Measurements from ENCODE around the gene CLTA.
"Not testable (repeated sequence)": the region's sequence is repeated elsewhere in the genome, so short reads cannot be mapped to it uniquely, and the experiment has no call there.

Gene CLTA

DNA sequence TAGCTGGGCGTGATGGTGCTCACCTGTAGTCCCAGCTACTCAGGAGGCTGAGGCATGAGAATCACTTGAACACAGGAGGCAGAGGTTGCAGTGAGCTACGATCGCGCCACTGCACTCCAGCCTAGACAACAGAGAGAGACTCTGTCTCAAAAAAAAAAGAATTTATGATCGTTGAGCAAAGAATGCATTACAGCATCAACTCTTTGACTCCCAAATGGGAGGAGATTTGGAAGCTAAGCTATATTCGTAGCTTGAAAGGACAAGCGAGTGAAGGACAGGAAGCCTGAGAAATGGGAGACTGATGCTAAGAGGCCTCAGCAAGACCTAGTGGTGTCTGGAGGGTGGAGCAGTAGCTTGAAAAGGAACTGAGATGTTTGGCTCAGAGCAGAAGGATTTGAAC is 31.8 kb upstream of the CLTA start:
- DNase-seq (ENCODE audit: low spot score): no peak

GRCh38 chr9:36159509-36159908 is 31.2 kb upstream of the CLTA start:
- DNase-seq (ENCODE audit: low spot score): not testable (repeated sequence)

DNA sequence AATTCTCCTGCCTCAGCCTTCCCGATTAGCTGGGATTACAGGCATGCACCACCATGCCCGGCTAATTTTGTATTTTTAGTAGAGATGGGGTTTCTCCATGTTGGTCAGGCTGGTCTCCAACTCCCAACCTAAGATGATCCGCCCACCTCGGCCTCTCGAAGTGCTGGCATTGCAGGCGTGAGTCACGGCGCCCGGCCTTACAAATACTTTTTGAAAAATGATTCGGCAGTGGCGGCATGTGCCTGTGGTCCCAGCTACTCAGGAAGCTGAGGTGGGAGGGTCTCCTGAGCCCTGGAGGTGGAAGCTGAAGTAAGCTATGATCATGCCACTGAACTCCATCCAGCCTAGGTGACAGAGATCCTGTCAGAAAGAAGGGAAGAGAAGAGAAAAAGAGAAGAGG is 30.6 kb upstream of the CLTA start:
- not testable (repeated sequence) for DNase-seq (ENCODE audit: low spot score)

GRCh38 chr9:36161187-36161586 is 29.5 kb upstream of the CLTA start:
- peak; percentile 55 for DNase-seq (ENCODE audit: low spot score)

GRCh38 chr9:36162211-36162738 is 28.4 kb upstream of the CLTA start:
- no peak for DNase-seq (ENCODE audit: low spot score)

DNA sequence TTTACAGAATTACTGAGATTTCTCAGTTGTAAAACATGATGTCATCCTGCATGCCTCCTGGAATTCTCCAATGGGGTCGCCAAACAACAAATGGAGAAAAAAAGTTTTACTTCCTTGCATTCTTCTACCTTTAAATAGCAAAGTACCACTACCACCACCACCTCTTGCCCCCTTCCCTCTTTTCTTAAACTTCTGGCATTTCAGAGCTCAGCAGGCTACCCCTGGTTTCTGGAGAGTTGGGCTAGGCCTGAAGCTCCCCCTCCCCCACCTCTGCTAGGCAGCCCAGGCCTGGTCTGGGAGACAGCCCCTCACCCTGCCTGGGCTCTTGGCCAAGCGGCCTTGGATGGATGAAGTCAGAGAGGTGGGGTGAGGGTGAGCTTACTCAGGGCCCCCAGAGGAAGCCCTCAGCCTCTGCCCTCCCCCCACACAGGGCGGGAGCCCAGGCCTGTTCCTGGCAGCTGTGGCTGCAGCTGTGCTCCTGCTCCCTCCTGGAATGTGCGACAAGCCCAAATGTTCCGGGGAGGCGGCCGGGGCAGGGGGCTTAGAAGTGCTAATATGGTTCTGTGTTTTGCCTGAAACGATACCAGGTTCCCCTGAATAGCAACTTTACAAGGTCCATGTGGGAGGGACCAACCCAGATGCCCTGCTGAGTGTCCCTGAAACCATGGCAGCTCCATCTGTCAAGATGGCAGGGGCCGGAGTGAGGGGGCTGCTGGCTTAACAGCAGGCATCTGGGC is 27.5 kb upstream of the CLTA start:
- peak; percentile 10 for DNase-seq (ENCODE audit: low spot score)

GRCh38 chr9:36163786-36164170 is 26.9 kb upstream of the CLTA start:
- DNase-seq (ENCODE audit: low spot score): peak; percentile 60

- no peak for DNase-seq (ENCODE audit: low spot score)
These were observed 26.3 kb upstream of the CLTA start for GRCh38 chr9:36164372-36164771.

GRCh38 chr9:36164989-36165388 is 25.7 kb upstream of the CLTA start:
- no peak for DNase-seq (ENCODE audit: low spot score)

- DNase-seq (ENCODE audit: low spot score): peak; percentile 62
These were observed 24.9 kb upstream of the CLTA start for GRCh38 chr9:36165826-36166167.

DNA sequence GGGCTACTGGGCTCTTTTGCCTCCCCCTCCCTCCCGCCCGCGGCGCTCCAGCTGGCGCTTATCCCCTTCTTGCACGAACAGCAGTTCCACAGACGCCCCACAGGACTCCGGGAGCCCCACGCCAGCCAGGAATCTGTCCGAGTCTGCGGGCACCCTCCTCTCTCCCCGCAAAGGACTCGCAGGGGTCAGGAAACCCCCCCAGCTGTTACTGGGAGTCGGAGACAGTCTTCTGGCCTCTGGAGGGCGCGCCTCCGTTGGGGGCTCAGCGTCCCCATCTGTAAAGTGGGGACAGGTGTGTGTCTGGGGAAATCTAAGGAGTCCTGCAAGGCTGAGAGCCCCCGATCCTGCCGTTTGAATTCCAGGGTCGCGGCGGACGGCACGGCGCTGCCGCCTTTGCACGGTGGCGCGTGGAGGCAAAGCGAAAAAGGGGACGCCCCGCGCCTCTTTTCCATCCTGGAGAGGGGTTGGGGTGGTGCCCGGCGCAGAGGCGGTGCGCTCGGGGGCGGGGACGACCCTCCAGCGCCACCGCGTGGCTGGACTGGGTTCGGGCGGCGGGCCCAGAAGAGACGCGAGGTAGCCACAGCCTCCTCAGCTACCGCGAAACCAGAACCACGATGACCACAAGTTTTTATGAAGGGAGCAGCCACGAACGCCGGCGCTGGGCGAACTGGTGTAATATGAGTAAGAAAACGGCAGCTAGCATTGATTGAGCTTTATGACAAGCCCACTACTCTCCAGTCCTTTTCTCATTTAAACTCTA is 24.4 kb upstream of the CLTA start:
- peak; percentile 92 for DNase-seq (ENCODE audit: low spot score)

DNA sequence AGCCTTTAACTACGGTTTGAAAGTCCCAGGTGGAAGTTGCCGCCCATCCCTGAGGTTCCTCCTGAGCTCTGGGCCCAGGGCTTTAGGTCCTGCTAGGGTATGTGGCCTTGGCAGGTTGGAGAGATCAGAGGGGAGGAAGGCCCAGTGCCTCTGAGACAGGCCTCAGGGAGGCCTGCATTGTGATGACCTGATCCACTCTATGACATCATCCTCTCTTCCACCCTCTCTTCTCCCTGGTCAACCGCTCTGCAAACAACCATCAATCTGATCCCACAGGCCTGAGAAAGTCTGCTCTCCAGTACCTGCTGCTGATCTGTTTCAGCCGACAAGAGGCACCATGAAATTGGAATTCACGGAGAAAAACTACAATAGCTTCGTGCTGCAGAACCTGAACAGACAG is 21.6 kb upstream of the CLTA start, which contains the start of gene CCIN:
CCIN (plus strand) TSS at position 223 of the 400 bp plus-strand sequence; CDS start at position 338, 115 bp downstream.
- no peak for DNase-seq (ENCODE audit: low spot score)

- no peak for DNase-seq (ENCODE audit: low spot score)
These were observed 21.0 kb upstream of the CLTA start for GRCh38 chr9:36169708-36170107.

GRCh38 chr9:36170531-36170930 is 20.2 kb upstream of the CLTA start:
- DNase-seq (ENCODE audit: low spot score): no peak

DNA sequence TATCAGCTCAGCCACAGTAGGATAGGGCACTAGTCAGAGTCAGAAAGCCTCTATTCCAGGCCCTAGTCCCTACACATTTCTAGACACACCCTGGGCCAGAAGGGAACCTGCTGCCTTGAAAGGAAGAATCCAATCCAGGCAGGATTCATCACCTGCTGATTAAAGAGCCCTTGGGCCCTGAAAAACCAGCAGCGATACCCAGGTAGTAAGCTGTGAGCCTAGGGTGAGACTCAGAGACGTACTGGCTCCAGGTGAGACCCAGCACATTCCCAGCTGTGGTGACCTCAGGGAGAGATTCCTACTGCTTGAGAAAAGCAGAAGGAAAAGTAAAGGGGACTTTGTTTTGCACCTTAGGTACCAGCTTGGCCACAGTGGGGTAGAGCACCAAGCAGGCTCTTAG is 16.9 kb upstream of the CLTA start:
- no peak for DNase-seq (ENCODE audit: low spot score)

DNA sequence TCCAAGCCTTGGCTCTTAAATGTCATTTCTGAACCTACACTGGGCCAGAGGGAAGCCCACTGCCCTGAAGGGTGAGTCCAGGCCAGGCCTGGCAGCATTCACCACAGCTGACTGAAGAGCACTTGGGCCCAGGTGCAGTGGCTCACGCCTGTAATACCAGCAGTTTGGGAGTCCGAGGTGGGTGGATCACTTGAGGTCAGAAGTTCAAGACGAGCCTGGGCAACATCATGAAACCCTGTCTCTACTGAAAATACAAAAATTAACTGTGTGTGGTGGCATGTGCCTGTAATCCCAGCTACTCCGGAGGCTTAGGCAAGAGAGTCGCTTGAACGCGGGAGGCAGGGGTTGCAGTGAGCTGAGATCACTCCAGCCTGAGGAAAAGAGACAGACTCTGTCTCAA is 16.4 kb upstream of the CLTA start:
- no peak for DNase-seq (ENCODE audit: low spot score)

DNA sequence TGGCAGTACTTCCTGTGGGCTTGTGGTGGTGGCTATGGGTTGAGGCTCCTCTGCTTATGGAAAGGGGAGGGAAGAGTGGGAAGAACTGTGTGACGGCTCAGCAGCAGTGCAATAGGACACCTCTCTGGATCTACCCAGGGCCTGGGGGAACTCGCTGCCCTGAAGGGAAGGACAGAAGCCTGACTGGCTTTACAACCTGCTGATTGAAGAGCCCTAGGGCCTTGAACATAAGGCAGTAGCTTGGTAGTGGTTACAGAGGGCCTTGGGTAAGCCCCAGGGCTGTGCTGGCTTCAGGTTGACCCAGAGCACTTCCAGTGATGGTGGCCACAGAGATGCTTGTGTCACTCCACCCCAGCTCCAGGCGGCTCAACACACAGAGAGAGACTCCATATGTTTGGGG is 16.0 kb upstream of the CLTA start:
- no peak for DNase-seq (ENCODE audit: low spot score)

DNA sequence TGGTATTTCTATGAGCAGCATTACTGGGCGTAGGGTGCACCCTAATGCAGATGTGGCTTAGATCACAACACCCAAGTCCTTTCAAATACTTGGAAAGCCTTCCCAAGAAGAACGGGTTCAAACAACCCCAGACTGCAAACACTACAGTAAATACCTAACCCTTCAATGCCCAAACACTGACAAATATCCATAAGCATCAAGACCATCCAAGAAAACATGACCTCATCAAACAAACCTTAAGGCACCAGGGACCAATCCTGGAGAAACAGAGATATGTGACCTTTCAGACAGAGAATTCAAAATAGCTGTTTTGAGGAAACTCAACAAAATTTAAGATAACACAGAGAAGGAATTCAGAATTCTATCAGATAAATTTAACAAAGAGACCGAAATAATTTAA is 15.5 kb upstream of the CLTA start:
- DNase-seq (ENCODE audit: low spot score): not testable (repeated sequence)

DNA sequence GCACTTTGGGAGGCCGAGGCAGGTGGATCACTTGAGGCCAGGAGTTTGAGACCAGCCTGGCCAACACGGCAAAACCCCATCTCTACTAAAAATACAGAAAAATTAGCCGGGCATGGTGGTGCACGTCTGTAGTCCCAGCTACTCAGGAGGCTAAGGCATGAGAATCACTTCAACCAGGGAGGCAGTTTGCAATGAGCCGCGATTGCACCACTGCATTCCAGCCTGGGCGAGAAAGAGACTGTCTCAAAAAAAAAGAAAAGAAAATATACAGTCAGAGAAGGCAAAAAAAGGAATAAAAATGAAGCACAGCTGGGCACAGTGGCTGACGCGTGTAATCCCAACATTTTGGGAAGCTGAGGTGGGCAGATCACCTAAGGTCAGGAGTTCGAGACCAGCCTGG is 14.2 kb upstream of the CLTA start:
- not testable (repeated sequence) for DNase-seq (ENCODE audit: low spot score)

- DNase-seq (ENCODE audit: low spot score): no peak
These were observed 13.2 kb upstream of the CLTA start for GRCh38 chr9:36177571-36177970.

GRCh38 chr9:36180243-36180642 is 10.5 kb upstream of the CLTA start:
- DNase-seq (ENCODE audit: low spot score): not testable (repeated sequence)

DNA sequence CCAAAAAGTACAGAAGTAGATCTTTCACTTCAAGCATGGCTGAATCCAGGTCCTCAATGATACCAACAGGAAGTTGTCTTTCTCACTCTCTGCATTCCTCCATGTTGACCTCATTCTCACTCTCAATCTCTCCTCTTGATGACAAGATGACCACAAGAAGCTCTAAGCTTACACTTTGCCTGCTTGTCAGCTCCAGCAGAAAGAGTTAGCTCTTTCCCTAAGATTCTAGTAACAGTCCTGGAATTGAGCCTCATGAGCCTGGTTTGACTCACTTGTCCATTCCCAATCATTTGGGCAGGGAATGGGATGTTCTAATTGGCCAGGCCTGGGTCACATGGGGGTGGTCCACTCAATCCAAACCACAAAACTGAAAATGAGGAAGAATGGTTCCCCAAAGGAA is 3.3 kb upstream of the CLTA start:
- peak; percentile 83 for DNase-seq (ENCODE audit: low spot score)

DNA sequence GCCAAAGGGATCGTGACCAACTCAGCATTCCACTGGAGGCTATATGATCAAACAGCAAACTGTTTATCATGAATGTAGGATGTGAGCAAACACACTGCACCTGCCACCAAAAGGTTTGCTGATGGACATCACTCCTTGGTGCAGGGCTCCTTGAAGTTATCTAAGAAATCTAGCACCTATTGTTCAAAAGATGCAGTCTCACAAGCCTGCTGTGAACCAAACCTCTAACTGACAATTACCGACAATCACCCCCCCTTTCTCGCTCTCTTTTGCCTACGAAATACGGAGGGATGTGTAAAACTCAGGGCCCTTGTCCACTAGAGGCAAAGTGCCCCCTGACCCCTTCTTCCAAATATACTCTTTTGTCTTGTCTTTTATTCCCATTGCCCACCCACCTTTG is 2.5 kb upstream of the CLTA start:
- no peak for DNase-seq (ENCODE audit: low spot score)

Measured in AG08395 (cell line).